Head of caudate nucleus (tissue), 42 donors: Measurements from ENCODE around the gene EMC10.

Experiments used
- DNase-seq, 42 donors: peaks; one replicate each; pipeline versions ENCODE4 v3.0.0 to v3.0.0-alpha.2; 2020 to 2021; ENCODE audit warnings: mixed read lengths in 7 of 42
- intact Hi-C: fragments of 100-400 bp; cut with DNase I; formaldehyde crosslinking; loops from one replicate; pipeline ENCODE4 v1.15.0; 2022

Gene EMC10

GRCh38 chr19:50490991-50491472, 14.7 kb downstream of the EMC10 start:
- peak in 23 of 42 donors; percentile 30 to 74 (median 57) for DNase-seq
- intact Hi-C loops, result no loop called here

GRCh38 chr19:50492303-50493052, 16.2 kb downstream of the EMC10 start:
- intact Hi-C loops, result no loop called here
- peak in 16 of 42 donors; percentile 33 to 75 (median 46) for DNase-seq

- DNase-seq, result peak in 1 of 42 donors; percentile 12
- intact Hi-C loops, result no loop called here
These were observed 16.9 kb downstream of the EMC10 start for GRCh38 chr19:50493171-50493570.

- intact Hi-C loops, result no loop called here
- peak in 1 of 42 donors; percentile 3 for DNase-seq
These were observed 18.1 kb downstream of the EMC10 start for GRCh38 chr19:50494186-50495019.

- DNase-seq, result no peak
- intact Hi-C loops, result no loop called here
These were observed 18.8 kb downstream of the EMC10 start for GRCh38 chr19:50495020-50495531.

GRCh38 chr19:50496189-50497021, 20.1 kb downstream of the EMC10 start:
- peak; percentile 85 to 98 (median 94) for DNase-seq
- intact Hi-C loops, result no loop called here

GRCh38 chr19:50497022-50497405, 20.7 kb downstream of the EMC10 start:
- intact Hi-C loops, result no loop called here
- no peak for DNase-seq

- no peak for DNase-seq
- intact Hi-C loops, result no loop called here
These were observed 22.1 kb downstream of the EMC10 start for GRCh38 chr19:50498219-50499056.

GRCh38 chr19:50500060-50500752, 23.9 kb downstream of the EMC10 start:
- DNase-seq, result peak in 30 of 42 donors; percentile 49 to 82 (median 65)
- intact Hi-C loops, result no loop called here

- no peak for DNase-seq
- intact Hi-C loops, result no loop called here
These were observed 24.4 kb downstream of the EMC10 start for GRCh38 chr19:50500753-50501151.

- no peak for DNase-seq
- intact Hi-C loops, result no loop called here
These were observed 24.9 kb downstream of the EMC10 start for GRCh38 chr19:50501186-50501567.

- no peak for DNase-seq
- intact Hi-C loops, result no loop called here
These were observed 25.5 kb downstream of the EMC10 start for GRCh38 chr19:50501568-50502475.

- intact Hi-C loops, result no loop called here
- DNase-seq, result no peak
These were observed 29.7 kb downstream of the EMC10 start for GRCh38 chr19:50505856-50506611.

- intact Hi-C loops, result no loop called here
- DNase-seq, result no peak
These were observed 30.4 kb downstream of the EMC10 start for GRCh38 chr19:50506700-50507099.

GRCh38 chr19:50507376-50507775, 31.1 kb downstream of the EMC10 start:
- DNase-seq, result no peak
- intact Hi-C loops, result no loop called here

- intact Hi-C loops, result no loop called here
These were observed 32.5 kb downstream of the EMC10 start for GRCh38 chr19:50508843-50509190.

More at GRCh38 chr19:50508843-50509190, 32.5 kb downstream of the EMC10 start:
- peak in 1 of 42 donors; percentile 25 for DNase-seq
